ENCODE measurements around the gene AURKB. TPM values are rescaled to one million over a fixed set of nuclear protein-coding genes. Genes with fewer than 3 reads are reported as not detected.

Gene AURKB
- total and polyA plus RNA-seq, 2 donors (not counting 1 experiment from before 2014, with no cell fraction given) = 1.1 to 5.3 TPM

DNA sequence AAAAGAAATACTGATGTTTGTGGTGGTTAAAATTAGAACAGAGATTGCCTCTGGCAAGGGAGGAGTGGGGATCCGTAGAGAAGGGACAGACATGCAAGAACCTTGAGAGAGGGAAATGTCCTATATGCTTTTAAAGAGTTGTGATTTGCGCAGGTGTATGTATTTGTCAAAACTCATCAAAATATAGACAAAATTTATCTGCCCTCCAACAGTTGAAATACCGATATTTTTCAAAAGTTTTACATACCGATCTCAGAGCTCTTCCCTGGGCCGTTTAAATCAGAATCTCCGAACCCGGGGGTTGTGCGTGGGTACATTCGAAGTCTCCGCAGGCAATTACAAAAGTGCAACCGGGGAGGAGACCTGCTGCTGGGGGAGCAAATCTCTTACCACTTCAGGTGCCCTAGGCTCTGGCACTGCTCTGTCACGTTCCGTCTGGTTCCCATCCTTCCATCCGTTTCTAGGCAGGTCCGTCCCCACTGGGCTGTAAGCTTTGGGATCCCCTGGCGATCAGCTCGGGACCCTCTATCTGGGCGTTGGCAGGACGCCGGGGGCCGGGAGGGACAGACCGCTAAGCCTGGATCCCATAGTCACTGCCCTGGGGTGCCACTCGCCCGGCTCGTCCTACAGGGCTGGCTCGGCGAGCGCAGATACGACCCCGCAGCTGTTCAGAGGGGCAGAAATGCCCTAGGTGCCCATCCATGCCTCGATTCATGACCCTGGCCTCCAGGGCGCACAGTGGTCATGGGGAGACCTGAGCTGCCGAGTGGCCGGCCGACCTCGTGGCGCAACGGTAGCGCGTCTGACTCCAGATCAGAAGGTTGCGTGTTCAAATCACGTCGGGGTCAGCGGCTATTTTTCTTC lies 24.6 kb downstream of the AURKB start:
- Histone ChIP-seq H3K9ac (ENCODE audit: low read length) (peak overlapping the region; percentile 97), H3K27ac (ENCODE audit: low read length in 2 of 2) (peak overlapping the region; percentile 68 to 89), H3K9me3 (ENCODE audit: control extremely low read depth in 1 of 3, control insufficient read depth in 2 of 3, insufficient read depth in 1 of 3, low read length in 2 of 3) (no peaks in the 10 kb centered on the region), H3K4me3 (ENCODE audit: control extremely low read depth in 1 of 5, extremely low read depth in 1 of 5, insufficient read depth in 1 of 5, low read depth in 2 of 5, low read length in 4 of 5) (peak overlapping the region; percentile 68 to 87 (median 85)), H3K27me3 (replicated peaks in 1 of 4; ENCODE audit: control extremely low read depth in 1 of 4, control insufficient read depth in 3 of 4, insufficient read depth in 4 of 4, low read length in 3 of 4) (no peaks in the 10 kb centered on the region), H3K4me2 (replicated peaks; ENCODE audit: low read depth, low read length, poor library complexity, severe bottlenecking) (peak overlapping the region; percentile 92), H3K36me3 (replicated peaks in 1 of 2; ENCODE audit: control extremely low read depth in 1 of 2, control insufficient read depth in 1 of 2, extremely low read depth in 1 of 2, insufficient read depth in 2 of 2, low read length in 1 of 2) (no peaks in the 10 kb centered on the region), H4K20me1 (ENCODE audit: control insufficient read depth, insufficient read depth, low read length, poor library complexity, severe bottlenecking) (peaks cover 17% of the 10 kb centered on the region), H3K4me1 (ENCODE audit: control insufficient read depth in 2 of 2, insufficient read depth in 2 of 2, low read length in 2 of 2) (peaks cover 22 to 37% of the 10 kb centered on the region in 2 donors), H2AFZ (ENCODE audit: insufficient read depth, low read depth, low read length, poor library complexity, severe bottlenecking) (peak overlapping the region; percentile 85), H3K79me2 (ENCODE audit: control insufficient read depth, insufficient read depth, low read length) (no peaks in the 10 kb centered on the region)
- CTCF ChIA-PET = interaction anchor here (0.8 to 7.6 kb wide), 13 partner anchors 9 to 115 kb away, joined by 3 to 86 read pairs (median 6); partner anchors contain the start of gene AURKB
- ATAC-seq (ENCODE audit: low read depth) (peak; percentile 9), DNase-seq (peak; percentile 92)
- intact Hi-C loops (cut with micrococcal nuclease) = loop anchor here (1.0 kb wide), 2 partner anchors 13 to 48 kb away; no protein-coding TSS in a partner anchor
- WGBS (ENCODE audit: insufficient coverage) = under 1% methylated on average over 39 of the region's 44 CpGs
- Mint-ChIP-seq H3K9me3 (ENCODE audit: insufficient read depth) (no peaks in the 10 kb centered on the region), H3K4me1 (peaks cover 17% of the 10 kb centered on the region), H3K27me3 (no peaks in the 10 kb centered on the region), H3K27ac (no peak overlapping the region), H3K4me3 (no peak overlapping the region)
- POLR2A ChIA-PET = interaction anchor here (0.6 to 7.8 kb wide), 14 partner anchors 9 to 110 kb away, joined by 3 to 118 read pairs (median 5); partner anchors contain the start of genes CTC1, PFAS, RANGRF and SLC25A35
- no peak for TF ChIP-seq EZH2 (IDR thresholded peaks at IDR 0.05; ENCODE audit: borderline replicate concordance, insufficient read depth, low read depth, low read length, poor library complexity, severe bottlenecking)

DNA sequence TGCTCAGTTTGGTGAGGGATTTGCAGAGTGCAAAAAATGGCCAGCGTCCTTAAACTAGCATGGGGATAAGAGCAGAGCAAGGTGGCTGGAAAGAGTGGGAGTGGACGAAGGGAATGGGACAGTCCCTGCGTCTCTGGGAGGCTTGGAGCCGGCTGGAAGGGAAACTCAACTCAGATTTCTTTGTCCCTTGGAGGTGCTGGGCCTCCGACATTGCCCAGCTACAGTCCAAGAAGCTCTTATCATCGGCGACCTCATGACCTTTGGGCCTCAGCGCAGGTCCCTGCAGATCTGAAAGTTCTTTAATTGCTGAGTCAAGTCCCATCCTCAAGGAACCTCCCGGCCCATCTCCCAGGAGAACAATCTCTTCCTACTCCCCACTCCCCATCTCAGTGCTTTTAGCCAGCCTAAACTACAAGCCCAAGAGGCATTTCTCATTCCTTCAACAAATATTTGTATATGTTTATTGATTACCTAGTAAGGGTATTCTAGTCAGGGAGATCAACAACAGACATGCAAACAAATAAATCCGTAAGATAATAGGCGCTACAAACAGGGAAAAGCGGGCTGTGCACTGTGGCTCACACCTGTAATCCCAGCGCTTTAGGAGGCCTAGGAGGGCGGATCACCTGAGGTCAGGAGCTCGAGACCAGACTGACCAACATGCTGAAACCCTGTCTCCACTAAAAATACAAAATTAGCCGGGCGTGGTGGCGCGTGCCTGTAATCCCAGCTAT lies 33.2 kb downstream of the AURKB start:
- intact Hi-C loops (cut with micrococcal nuclease) = no loop called here
- CTCF ChIA-PET = interaction anchor here (1.0 to 1.9 kb wide), 6 partner anchors 9 to 67 kb away, joined by 3 to 7 read pairs (median 4); no protein-coding TSS in a partner anchor
- WGBS (ENCODE audit: insufficient coverage) = 95% methylated on average over 19 of the region's 19 CpGs
- ATAC-seq (ENCODE audit: low read depth) = no peak
- no peak for TF ChIP-seq EZH2 (IDR thresholded peaks at IDR 0.05; ENCODE audit: borderline replicate concordance, insufficient read depth, low read depth, low read length, poor library complexity, severe bottlenecking)
- TF ChIP-seq, protein P1, sequence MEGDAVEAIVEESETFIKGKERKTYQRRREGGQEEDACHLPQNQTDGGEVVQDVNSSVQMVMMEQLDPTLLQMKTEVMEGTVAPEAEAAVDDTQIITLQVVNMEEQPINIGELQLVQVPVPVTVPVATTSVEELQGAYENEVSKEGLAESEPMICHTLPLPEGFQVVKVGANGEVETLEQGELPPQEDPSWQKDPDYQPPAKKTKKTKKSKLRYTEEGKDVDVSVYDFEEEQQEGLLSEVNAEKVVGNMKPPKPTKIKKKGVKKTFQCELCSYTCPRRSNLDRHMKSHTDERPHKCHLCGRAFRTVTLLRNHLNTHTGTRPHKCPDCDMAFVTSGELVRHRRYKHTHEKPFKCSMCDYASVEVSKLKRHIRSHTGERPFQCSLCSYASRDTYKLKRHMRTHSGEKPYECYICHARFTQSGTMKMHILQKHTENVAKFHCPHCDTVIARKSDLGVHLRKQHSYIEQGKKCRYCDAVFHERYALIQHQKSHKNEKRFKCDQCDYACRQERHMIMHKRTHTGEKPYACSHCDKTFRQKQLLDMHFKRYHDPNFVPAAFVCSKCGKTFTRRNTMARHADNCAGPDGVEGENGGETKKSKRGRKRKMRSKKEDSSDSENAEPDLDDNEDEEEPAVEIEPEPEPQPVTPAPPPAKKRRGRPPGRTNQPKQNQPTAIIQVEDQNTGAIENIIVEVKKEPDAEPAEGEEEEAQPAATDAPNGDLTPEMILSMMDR (IDR thresholded peaks at IDR 0.05) = no peak
- POLR2A ChIA-PET = interaction anchor here (0.6 to 2.0 kb wide), 4 partner anchors 9 to 62 kb away, joined by 3 to 9 read pairs (median 6); no protein-coding TSS in a partner anchor
- H3K27me3 ChIP-seq (replicated peaks in 1 of 4; ENCODE audit: control extremely low read depth in 1 of 4, control insufficient read depth in 3 of 4, insufficient read depth in 4 of 4, low read length in 3 of 4) = no peaks in the 10 kb centered on the region
- H3K27ac Mint-ChIP-seq = peak overlapping the region; percentile 96
- peak overlapping the region; percentile 97 for H3K4me2 ChIP-seq (replicated peaks; ENCODE audit: low read depth, low read length, poor library complexity, severe bottlenecking)
- DNase-seq = no peak
- H3K4me3 Mint-ChIP-seq = peak overlapping the region; percentile 94
- H3K4me1 Mint-ChIP-seq = peaks cover 44% of the 10 kb centered on the region
- H3K79me2 ChIP-seq (ENCODE audit: control insufficient read depth, insufficient read depth, low read length) = peaks cover 5% of the 10 kb centered on the region
- no peaks in the 10 kb centered on the region for H3K9me3 ChIP-seq (ENCODE audit: control extremely low read depth in 1 of 3, control insufficient read depth in 2 of 3, insufficient read depth in 1 of 3, low read length in 2 of 3)
- no peaks in the 10 kb centered on the region for H3K36me3 ChIP-seq (replicated peaks in 1 of 2; ENCODE audit: control extremely low read depth in 1 of 2, control insufficient read depth in 1 of 2, extremely low read depth in 1 of 2, insufficient read depth in 2 of 2, low read length in 1 of 2)
- H3K27ac ChIP-seq (ENCODE audit: low read length in 2 of 2) = peak overlapping the region; percentile 43 to 77
- no peaks in the 10 kb centered on the region for H4K20me1 ChIP-seq (ENCODE audit: control insufficient read depth, insufficient read depth, low read length, poor library complexity, severe bottlenecking)
- H3K4me1 ChIP-seq (ENCODE audit: control insufficient read depth in 2 of 2, insufficient read depth in 2 of 2, low read length in 2 of 2) = peaks cover 24 to 37% of the 10 kb centered on the region in 2 donors
- peak overlapping the region; percentile 99 for H2AFZ ChIP-seq (ENCODE audit: insufficient read depth, low read depth, low read length, poor library complexity, severe bottlenecking)
- H3K9ac ChIP-seq (ENCODE audit: low read length) = peak overlapping the region; percentile 83
- no peaks in the 10 kb centered on the region for H3K9me3 Mint-ChIP-seq (ENCODE audit: insufficient read depth)
- no peaks in the 10 kb centered on the region for H3K27me3 Mint-ChIP-seq
- H3K4me3 ChIP-seq (ENCODE audit: control extremely low read depth in 1 of 5, extremely low read depth in 1 of 5, insufficient read depth in 1 of 5, low read depth in 2 of 5, low read length in 4 of 5) = peak overlapping the region in 4 of 5 experiments; percentile 48 to 87 (median 74)

Data from B cell (primary cell).